ENCODE data around the gene ZFAND6.

DNA sequence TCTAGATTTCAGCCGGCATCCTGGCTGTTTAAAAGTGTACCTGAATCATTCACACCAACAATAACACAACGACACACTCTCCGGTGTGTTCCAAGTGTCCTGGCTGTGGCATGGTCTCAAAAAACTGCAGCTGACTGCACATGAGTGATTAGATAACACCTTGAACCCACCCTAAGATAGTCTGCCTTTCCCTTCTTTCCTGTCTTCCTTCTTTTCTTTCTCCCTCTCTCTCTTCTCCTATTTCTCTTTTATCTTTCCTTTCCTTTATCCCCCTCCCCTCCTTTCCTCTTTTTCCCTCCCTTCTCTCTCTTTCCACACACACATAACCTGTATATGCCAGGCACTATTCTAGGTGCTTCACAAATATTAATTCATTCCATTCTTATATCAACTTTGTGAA lies 92.1 kb downstream of the ZFAND6 start:
- TF ChIP-seq, protein P1, sequence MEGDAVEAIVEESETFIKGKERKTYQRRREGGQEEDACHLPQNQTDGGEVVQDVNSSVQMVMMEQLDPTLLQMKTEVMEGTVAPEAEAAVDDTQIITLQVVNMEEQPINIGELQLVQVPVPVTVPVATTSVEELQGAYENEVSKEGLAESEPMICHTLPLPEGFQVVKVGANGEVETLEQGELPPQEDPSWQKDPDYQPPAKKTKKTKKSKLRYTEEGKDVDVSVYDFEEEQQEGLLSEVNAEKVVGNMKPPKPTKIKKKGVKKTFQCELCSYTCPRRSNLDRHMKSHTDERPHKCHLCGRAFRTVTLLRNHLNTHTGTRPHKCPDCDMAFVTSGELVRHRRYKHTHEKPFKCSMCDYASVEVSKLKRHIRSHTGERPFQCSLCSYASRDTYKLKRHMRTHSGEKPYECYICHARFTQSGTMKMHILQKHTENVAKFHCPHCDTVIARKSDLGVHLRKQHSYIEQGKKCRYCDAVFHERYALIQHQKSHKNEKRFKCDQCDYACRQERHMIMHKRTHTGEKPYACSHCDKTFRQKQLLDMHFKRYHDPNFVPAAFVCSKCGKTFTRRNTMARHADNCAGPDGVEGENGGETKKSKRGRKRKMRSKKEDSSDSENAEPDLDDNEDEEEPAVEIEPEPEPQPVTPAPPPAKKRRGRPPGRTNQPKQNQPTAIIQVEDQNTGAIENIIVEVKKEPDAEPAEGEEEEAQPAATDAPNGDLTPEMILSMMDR (conservative IDR thresholded peaks at IDR 0.05; ENCODE audit: low read length) = no peak
- no peak for TF ChIP-seq EZH2phosphoT487 (IDR thresholded peaks at IDR 0.05; ENCODE audit: borderline replicate concordance)
